ENCODE measurements around the gene CRACR2B. TPM values are rescaled to one million over a fixed set of nuclear protein-coding genes. Genes with fewer than 3 reads are reported as not detected.

The CRACR2B gene
- total RNA-seq, 1 experiment from 2014 or later: 11.8 TPM

GRCh38 chr11:788953-789940 is 38.5 kb upstream of the CRACR2B start:
- peaks cover 4% of the 10 kb centered on the region; the same call in 1 of the 2 replicates for H3K79me2 ChIP-seq (ENCODE audit: insufficient read depth, low read length)
- no peaks in the 10 kb centered on the region for H3K9me3 ChIP-seq (ENCODE audit: control insufficient read depth in 1 of 2, insufficient read depth in 1 of 2, low read depth in 1 of 2, low read length in 2 of 2)
- no peaks in the 10 kb centered on the region for H3K9me2 ChIP-seq (ENCODE audit: insufficient read depth)
- no TSS peak for BruUV-seq (replicated peaks)
- CTCF ChIA-PET: no interaction called here
- DNase-seq (ENCODE audit: low read depth, low spot score) (no peak), ATAC-seq (no peak)
- POLR2A ChIA-PET: no interaction called here
- H4K20me1 ChIP-seq (ENCODE audit: insufficient read depth): no peaks in the 10 kb centered on the region
- RAD21 ChIA-PET (ENCODE audit: low non-redundant PET in 1 of 2, low total read pairs in 2 of 2, uncharacterized antibody in 2 of 2, unreplicated experiment in 2 of 2): no interaction called here
- no peak overlapping the region for H2AFZ ChIP-seq (ENCODE audit: low read depth, low read length, poor library complexity, severe bottlenecking)
- no peak overlapping the region for H3K4me2 ChIP-seq (ENCODE audit: low read length)
- H3K27me3 ChIP-seq (ENCODE audit: insufficient read depth, low read length): no peaks in the 10 kb centered on the region
- TF ChIP-seq SRF (IDR thresholded peaks at IDR 0.05; ENCODE audit: low read depth) (no peak), YY1 (IDR thresholded peaks at IDR 0.05; ENCODE audit: extremely low read depth, insufficient replicate concordance, low read depth, low read length) (no peak), ZNF274 (IDR thresholded peaks at IDR 0.05; ENCODE audit: low read depth, low read length) (no peak), CEBPB (IDR thresholded peaks at IDR 0.05; ENCODE audit: low read depth) (no peak), EZH2 (IDR thresholded peaks at IDR 0.05) (no peak), RAD21 (IDR thresholded peaks at IDR 0.05; ENCODE audit: low read depth) (no peak), SP1 (IDR thresholded peaks at IDR 0.05; ENCODE audit: low read depth) (no peak), EZH2phosphoT487 (IDR thresholded peaks at IDR 0.05; ENCODE audit: borderline replicate concordance) (no peak), TCF7L2 (IDR thresholded peaks at IDR 0.05; ENCODE audit: borderline replicate concordance, extremely low read depth, insufficient read depth, insufficient read length) (no peak), POLR2AphosphoS5 (IDR thresholded peaks at IDR 0.05; ENCODE audit: low read depth, low read length) (no peak)
- peaks cover 7 to 16% of the 10 kb centered on the region in 2 experiments; a peak in 3 of 4 replicates for H3K4me1 ChIP-seq (ENCODE audit: control insufficient read depth in 1 of 2, insufficient read depth in 2 of 2, low read length in 2 of 2)
- H3K36me3 ChIP-seq (ENCODE audit: control insufficient read depth in 1 of 2, insufficient read depth in 2 of 2, low read length in 2 of 2): peaks cover 0 to 4% of the 10 kb centered on the region in 2 experiments; a peak in 1 of 4 replicates
- no peak overlapping the region for H3K9ac ChIP-seq (ENCODE audit: low read length)
- H3K27ac ChIP-seq (ENCODE audit: low read depth, low read length): no peak overlapping the region
- no peak overlapping the region for H3K4me3 ChIP-seq (replicated peaks in 1 of 2; ENCODE audit: low read depth in 1 of 2, low read length in 2 of 2)
- intact Hi-C loops (cut with micrococcal nuclease): no loop called here

All from HCT116 (cell line).